Stimulated activated CD8-positive, alpha-beta memory T cell treated with anti-CD3 and anti-CD28 coated beads, Interleukin-7, amount 100 ng/mL, for 4 hours (primary cell): Measurements from ENCODE around the gene CCDC142.
"Not testable (repeated sequence)": the region's sequence is repeated elsewhere in the genome, so short reads cannot be mapped to it uniquely, and the experiment has no call there.

Source experiments
- DNase-seq, 2 donors: peaks; one replicate each; pipeline ENCODE4 v3.0.0-alpha.2; 2020; ENCODE audit warnings: low read depth in 2 of 2

Gene CCDC142

DNA sequence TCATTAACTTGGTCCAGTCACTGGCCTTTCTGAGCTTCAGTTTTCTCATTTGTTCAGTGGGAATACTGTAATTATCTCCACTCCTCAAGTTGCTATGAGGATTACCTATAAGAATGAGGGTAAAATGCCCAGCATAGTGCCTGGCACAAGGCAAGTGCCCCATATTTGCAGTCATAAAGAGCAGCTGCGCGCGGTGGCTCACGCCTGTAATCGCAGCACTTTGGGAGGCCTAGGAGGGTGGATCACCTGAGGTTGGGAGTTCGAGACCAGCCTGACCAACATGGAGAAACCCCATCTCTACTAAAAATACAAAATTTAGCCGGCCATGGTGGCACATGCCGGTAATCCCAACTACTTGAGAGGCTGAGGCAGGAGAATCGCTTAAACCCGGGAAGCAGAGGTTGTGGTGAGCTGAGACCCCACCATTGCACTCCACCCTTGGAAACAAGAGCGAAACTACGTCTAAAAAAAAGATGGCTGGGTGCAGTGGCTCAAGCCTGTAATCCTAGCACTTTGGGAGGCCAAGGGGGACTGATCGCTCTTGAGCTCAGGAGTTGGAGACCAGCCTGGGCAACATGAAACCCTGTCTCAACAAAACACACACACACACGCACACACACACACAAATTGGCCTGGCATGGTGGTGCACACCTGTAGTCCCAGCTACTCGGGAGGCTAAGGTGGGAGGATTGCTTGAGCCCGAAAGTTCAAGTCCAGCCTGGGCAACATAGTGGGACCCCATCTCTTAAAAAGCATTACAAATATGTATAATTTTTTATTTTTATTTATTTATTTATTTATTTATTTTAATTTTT, 40.1 kb downstream of the CCDC142 start:
- DNase-seq: not testable (repeated sequence)

DNA sequence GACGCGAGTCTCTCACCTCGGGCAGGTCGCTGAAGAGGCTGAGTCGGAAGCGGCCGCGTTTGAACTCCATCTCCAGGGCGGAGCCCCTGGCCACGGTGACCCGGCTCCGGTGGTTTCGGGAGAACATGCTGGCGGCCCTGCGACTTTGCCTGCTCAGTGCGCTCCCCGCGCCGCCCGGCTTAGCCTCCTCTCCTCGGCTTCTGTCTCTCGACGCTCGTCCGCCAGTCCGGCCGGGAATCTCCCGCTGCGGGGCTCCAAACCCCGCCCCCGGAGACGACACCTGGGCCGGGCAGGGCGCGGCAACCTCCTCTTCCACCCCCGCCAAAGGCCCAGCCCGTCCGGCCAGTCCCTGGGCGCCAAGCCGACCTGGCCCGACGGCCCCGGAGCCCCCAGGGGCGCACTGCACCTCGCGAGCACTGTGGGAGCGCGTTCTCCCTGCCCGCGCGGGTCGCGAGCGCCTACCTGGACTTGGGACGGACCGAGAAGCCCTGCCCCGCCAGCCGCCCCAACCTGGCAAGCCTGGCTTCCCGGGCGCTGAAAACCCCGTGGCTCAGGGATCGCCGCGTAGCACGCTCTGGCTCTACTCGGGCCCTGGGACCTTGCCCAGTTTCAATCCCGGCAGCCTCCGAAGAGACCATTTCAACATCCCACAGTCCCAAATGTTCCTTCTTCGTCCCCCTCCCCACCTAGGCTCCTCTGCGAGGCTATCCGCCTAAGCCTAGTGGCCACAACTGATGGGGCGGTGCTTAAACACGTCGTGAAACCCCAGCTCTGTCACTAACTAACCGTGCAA, 40.9 kb downstream of the CCDC142 start, which contains the start of gene RTKN:
Gene RTKN (minus strand): TSS at position 248 of the 793 bp plus-strand sequence. CDS start 121 bp downstream, at position 127.
- DNase-seq: no peak

DNA sequence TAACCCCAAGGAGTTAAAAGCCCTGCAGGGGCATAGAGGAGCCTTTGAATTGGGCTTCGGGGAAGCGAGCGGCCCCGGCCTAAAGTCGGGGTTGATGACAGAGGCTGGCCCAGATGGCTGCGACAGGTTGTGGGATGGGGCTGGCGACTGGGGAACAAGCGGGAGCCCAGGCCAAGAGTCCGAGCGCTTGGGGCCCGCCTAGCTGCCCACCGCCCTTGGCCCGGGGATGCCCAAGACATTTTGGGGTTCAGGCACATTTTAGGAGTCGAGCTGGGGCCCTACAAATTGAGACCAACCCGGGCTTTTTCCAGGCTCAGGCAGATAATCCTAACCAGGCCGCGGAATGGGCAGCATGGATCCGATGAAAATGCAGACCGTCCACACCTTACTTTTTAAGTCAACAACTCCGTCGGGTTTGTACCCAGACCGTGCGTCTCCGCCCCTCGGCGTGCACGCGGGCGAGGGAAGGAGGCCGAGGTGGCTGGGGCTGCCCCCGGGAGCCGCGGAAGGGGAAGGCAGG, 41.6 kb downstream of the CCDC142 start:
- DNase-seq: no peak

DNA sequence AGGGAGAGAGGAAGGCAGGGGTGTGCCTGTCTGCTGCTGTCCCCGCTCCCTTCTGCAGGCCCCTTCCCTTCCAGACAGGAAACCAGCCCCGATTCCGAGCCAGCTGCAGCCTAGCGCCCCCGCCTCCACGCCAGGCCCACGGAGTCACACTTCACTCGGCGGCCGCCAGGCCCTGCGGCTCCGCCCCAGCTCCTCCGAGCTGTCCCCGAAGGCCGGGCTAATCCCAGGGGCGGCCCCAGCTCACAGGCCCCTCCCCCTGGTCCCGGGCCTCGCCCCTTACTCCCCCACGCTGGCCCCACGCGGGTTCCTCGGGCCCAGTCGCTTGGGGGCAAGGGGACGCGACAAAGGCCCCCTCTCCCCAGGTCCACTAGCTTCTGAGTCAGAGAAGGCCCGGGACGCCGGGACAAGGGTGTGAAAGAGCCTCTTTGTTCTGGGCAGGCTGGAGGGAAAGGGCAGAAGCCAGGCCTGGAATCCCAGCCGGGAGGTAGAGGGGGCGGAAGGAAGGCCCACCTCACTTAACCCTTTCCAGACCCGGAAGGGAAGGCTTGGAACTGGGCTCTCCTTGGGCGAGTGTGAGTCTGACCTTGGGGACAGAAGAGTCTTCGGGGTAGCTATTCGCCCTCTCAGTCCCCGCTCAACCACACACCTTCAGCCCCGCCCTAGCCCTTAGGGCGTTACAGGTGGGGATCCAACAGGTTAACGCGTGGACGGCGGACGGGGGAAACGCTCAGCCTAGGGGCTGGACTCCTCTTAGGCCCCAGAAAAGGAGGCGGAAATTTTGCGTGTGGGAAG, 42.2 kb downstream of the CCDC142 start:
- peak; percentile 19 to 43 for DNase-seq

DNA sequence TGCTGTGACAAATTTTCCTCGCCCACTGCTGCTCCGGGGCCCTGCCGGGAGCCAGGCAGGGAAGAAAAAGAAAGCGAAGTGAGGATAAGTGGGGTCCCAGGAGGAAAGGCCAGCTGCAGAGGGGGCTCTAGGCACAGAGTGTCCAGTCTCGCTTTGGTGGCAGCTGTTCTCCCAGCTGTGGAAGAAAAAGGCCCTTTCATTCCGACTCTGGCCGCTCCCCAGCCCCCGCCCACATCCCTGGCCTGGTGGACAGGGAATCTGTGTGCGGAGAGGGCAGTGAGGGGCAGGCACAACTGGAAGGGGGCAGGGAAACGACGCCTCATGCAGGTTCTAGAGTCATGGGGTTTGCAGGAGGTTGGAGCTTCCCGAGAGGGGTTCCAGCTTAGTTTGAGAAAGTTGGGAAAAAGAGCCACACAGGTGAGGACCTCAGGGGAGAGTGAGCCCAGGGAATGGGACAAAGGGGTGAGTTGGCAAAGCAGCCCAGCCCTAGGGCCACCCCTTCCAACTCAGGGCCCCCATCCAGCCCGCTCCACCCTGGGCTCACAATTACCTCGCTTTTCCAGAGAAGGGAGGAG, 42.9 kb downstream of the CCDC142 start:
- no peak for DNase-seq

DNA sequence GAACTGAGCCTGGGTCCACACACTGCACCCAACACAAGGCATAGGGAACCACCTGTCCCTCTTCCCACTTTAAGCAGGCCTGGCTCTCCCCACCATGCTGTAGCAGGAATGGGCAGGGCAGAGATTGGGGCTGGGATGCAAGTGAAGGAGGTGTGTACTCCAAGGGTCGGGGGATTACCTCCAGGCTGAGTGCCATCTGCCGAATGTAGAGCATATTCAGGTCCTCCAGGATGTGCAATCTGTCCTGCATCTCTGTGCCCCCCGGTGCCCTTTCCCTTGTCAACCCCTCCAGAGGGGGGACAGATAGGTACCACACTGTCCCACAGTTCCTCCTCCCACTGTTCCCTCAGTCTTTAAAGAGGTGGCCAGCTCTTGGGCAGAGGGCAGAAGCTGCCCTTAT, 43.4 kb downstream of the CCDC142 start:
- DNase-seq: no peak

DNA sequence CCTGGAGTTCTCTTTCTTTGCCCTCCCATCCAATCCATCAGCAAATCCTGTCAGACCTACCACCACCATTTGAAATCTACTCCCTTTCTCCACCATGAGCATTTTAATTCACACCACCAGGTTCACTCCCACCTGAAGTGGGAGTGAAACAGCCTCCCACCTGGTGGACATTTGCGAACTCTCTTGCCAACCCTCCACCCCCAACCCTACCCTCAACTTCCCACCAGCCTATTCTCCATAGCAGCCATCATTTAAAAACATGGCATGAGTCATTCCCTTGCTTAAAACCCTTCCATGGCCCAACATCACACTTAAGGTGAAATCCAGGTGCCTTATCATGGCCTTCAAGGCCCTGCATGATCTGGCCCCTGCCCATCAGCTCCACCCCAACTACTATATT, 44.5 kb downstream of the CCDC142 start:
- DNase-seq: no peak

DNA sequence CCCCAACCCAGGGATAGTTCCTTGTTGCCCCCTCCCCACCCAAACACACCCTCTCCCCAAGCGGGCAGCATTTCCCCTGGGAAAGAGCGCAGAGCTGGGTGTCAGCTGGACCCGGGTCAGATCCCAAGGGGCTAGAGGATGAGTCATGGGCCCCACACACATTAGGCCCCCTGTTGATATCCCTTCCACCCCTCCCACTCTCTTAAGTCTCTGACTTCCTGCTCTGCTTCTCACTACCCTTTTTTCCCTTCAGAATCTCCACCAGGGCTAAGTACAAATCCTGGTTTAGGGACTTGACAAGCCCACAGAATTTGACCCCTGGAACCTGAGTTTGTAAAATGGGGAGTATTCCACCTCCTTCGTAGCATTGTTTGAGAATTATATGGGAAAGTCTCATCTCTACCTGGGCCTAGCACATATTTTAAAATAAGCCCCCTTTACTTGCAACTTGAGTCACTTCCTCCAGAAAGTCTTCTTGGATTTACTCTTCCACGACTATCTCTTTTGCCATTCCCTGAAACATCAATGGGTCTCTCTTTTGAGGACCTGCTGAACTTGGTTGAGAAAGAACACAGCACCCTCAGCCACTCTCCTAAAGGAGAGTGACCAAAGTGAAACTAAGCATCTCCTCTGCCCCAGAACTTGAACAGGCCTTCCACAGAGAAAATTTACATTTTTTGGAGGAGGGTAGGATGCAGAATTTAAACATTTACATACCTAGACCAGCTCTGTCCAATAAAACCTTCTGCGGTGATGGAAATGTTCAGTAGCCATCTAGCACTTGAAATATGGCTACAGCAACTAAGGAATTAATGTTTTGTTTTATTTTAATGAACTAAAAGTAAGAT, 45.7 kb downstream of the CCDC142 start:
- DNase-seq: no peak

DNA sequence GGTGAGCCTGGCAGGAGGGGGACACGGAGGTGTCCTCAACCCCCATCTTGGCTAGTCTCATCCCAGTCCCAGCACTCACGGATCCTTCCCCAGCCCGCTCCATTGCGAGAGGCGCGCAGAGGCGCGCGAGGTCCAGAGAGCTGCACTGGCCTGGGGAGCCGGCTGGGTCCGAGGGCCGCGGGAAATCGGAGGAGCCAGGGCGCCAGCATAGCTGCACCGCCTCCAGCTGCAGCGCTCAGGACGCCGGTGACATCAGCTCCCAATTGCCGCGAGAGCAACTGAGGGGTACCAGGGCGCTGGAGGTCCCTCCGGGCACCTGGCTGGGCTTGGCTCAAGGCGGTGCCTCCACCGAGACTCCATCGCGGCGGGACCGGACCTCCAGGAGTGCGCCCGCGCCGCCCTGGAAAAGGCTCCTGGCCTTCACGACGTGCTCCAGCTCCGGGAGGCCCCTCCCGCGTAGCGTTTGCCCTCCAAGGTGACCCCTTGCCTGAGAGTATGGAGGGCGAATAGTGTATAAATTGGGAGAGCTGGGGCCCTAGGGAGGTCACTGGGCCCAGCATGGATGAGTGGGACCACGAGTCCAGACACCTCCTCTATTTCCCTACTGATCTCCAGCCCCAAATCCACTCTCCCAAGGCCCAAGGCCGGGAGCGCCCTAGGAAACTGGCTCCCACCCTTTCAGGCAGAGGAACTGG, 46.5 kb downstream of the CCDC142 start:
- no peak for DNase-seq

DNA sequence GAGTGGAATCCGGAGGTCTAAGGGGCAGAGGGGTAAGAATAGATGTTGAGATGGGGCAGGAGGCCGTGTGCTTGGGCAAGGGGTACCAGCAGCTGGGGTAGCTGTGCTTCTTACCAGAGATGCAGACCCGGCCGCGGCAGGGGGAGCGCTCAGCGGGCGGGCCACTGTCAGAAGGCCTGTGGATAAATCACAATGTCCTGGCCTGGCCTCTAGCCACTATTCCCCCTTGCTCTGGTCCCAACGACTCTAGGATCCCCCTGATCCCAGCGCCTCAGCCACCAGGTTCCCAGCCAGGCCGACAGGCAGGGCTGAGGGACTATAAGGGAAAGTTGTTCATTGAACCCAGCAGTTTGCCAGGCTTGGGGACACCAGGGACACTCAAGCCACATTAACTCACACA, 52.3 kb downstream of the CCDC142 start:
- no peak for DNase-seq

DNA sequence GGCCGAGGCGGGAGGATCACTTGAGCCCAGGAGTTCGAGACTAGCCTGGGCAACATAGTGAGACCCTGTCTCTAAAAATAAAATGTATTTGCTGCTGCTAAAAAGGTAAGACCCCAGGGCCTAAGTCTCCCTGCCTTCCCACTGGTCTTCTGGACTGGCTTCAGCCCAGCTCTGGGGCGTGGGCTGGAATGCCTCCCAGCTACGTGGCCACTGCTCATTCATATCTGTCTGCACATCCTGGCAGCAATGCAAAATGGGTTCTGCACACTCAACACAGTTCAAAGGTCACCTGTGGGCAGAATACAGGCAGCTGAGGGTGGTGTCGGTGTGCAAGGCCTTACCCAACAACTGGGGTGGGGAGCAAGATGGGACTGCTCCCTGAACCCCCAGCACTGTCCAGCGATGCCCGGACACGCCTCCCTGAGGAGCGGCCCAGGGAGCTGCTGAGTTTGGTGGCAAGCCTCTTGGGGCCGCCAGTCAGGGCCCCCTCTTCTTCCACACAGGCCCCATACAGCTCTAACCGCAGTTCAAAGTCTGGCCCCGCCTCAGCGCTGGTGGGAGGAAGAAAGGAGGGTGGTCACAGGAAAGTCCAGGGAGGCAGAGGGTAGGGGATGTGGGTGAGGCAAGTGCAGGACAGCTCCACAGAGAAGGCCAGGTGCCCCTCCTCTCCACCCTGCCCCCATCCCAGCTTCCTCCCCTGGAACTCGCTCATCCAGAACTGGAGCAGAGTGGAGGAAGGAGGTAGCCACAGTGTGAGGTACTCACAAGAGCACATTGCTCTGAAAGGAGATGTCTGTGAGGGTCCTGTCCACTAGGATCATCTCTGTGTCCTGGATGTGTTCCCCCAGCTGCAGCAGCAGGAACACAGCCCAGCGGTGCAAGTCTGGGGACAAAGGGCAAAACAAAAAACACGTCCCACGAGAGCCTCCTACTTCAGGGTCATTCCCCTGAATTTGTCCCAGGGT, 53.0 kb downstream of the CCDC142 start:
- DNase-seq: no peak

DNA sequence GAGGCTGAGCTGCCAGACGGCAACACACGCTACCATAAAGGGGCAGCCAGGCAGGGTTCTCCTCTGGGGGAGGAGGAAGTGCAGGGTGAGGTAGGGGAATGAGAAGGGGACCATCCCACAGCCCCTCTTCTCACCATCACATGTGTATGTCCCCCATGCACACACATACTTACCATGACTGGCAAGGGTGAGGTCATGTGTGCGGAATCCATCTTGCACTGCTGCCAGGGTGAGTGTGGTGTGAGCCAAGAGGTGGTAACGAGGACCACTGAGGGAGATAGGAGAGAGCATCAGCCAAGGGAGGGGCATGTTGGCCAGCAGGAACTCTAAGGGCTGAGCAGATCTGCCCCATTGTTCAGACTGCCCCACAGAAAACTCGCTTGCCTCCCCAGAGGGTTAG, 54.1 kb downstream of the CCDC142 start:
- DNase-seq: no peak

DNA sequence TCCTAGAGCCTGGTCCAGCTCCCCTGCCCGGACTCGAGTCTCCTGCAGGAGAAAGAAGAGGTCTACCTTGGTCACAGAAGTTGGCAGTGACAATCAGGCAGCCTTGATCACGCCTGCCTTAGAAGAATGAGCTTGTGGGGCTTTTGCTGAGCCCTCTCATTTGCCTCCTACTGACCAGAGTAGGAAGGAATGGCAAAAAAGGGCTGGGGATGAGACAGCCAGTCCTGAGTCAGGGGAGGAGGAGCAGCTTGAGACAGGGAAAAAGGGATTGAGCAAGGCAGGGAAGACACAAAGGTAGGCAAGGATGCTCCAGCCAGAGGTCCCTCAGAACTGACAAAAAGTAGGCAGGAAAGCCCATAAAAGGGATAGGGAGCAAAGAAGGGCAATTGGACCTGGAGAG, 55.2 kb downstream of the CCDC142 start:
- no peak for DNase-seq

DNA sequence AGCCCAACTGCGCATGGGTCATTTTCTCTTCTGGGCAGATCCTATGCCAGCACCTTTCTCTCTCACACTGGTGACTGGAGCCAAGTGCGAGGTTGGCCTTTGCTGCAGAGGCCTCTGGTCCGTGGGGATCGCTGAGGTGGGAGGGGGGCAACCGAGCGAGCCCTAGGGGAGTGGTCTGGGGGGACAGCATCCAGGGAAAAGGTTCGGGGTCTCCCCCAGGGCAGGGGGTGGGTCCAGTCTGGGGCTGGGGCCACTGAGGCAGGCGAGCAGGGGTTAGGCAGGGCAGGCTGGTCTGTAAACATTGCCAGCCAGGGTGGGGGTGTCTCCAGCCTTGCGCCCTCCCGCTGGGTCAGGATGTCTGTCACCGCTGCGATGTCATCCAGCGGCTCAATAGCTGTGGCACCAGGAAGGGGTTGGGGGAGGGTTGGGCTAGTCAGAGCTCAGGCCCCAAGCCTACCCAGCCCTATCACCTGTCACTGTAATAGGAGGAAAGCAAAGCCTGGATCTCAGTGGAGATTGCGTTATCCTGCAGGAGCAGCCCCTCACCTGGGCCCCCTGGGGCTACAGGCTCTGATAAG, 56.5 kb downstream of the CCDC142 start:
- no peak for DNase-seq

DNA sequence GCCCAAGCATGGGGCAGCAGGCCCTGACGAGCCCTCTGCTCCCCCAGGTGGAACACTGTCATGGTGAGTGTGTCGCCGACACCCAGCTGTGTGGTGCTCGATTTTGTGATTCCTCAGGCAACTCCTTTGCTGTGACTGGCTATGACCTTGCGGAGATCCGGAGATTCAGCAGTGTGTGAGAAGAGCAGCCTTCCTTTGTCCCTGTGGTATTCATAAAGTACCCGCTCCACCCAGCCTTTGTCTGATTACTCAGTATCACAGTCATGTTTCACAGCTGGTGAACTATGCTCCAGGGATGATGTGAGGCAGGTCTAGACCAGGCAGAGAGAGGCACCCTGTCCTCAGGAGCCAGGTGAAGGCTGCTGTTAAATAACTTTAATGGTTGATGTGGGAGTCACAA, 57.3 kb downstream of the CCDC142 start:
- DNase-seq: no peak

DNA sequence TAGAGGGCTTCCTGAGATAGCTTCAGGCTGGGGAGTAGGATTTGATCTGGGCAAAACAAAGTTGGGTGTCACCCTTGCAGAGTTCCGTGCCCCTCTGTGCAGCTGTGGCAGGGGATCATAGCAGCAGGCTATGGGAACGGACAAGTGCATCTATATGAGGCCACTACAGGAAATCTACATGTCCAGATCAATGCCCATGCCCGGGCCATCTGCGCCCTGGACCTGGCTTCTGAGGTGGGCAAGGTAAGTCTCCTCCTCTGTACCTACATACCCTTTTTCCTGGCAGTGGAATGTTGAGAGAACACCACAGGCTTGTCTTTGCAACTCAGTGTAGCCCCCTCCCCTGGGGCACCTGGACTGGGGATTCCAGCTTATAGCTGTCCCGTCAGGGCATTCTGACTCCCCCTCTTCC, 57.8 kb downstream of the CCDC142 start:
- DNase-seq: no peak

DNA sequence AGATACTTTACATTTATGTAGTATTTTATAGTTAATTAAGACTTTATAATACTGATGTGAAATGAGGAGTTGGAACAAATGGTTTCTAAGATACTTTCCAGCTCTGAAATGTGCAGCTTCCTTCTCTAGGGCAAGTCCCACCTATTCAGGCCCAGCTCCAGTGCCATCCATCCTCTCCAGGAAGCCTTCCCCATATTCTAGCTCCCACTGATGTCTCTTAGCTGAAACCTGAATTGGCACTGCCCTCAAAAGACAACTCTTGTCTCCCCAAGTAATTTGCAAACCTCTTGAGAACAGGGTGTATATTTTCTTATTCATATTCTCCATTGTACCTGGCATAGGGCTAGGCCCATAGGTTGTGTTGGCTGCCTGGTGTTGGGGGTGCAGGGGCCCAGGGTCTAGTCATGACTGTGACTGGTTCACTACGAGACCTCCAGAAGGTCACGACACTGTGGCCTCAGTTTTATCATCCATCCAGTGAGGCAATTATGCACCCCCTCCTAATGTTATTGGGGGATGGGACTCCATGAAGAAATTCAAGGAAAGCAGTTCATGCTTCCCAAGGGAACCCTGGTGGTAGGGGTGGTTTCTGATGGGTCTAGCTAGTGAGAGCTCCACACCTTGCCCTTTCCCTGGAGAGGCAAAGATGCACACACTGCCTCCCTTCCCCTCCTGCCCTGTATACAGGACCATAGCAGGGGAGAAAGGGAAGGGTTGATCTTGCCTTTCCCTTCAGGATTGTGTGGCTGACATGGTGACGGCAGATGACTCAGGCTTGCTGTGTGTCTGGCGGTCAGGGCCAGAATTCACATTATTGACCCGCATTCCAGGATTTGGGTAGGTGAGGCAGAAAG, 58.4 kb downstream of the CCDC142 start:
- no peak for DNase-seq
